ENCODE data around the gene SCPEP1.

Gene SCPEP1

DNA sequence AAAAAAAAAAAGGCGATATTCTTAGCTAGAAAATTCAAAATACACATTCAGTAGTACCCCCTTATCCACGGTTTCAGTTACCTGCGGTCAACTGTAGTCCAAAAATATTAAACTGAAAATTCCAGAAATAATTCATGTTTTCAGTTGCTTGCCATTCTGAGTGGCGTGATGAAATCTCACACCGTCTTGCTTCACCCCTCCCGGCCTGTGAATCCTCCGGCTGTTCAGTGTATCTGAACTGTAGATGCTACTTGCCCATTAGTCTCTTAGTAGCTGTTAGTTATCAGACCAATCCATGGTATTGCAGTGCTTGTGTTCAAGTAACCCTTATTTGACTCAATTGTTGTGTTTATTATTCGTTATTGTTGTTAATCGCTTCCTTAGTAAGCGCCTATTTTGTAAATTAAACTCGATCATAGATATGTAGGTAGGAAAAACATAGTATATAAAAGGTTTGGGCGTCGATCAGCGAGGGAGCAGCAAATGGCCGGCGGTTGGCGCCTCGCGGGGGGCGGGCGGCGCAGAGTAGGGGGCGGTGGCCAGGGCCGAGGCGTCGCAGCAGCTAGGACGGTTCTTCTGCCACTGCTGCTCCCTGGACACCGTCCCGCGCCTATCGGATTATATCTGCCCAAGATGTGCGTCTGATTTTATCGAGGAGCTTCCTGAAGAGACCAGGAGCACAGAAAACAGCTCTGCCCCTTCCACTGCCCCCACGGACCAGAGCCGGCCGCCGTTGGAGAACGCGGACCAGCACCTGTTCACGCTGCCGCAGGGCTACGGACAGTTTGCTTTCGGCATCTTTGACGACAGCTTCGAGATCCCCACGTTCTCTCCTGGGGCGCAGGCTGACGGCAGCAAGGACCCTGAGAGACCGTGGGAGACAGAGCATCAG is 67.3 kb downstream of the SCPEP1 start:
- no peak for DNase-seq

DNA sequence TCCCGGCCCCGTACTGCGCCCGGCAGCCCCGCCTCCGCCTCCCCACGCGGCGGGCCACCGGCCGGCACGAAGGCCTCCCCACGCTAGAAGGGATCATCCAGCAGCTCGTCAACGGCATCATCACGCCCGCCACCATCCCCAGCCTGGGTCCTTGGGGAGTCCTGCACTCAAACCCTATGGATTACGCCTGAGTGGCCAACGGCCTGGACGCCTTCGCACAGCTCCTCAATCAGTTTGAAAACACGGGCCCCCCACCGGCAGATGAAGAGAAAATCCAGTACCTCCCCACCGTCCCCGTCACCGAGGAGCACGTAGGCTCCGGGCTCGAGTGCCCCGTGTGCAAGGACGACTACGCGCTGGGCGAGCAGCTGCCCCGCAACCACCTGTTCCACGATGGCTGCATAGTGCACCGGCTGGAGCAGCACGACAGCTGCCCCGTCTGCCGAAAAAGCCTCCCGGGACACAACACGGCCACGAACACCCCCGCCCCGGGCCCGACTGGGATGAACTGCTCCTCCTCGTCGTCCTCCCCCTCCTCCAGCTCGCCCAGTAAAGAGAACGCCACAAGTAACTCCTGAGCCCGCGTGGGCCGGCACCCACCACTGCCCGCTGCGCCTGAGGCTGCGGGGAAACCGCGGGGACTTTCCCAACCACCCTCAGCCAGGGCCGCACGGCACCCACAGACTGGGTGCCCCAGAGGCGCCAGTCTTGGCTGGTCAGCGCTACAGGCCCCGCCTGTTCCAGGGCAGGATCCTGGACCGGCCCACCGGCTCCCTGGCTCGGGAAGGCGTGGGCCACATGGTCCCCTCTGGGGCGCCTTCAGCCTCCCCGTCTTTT is 68.2 kb downstream of the SCPEP1 start:
- DNase-seq, result no peak

DNA sequence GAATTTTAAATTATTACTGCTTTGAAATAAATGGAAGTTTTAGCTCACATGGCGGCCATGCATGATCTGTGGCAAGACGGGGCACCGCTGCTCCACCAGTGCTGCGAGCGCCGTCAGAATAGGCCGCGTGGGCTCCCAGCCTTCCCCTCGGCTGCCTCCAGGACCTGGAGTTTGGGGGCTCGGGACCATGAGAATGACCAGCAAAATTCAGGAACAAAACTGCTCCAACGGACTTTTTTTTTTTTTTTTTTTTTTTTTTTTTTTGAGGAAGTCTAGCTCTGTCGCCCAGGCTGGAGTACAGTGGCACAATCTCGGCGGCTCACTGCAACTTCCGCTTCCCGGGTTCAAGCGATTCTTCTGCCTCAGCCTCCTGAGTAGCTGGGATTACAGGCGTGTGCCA is 68.8 kb downstream of the SCPEP1 start:
- DNase-seq, result no peak

DNA sequence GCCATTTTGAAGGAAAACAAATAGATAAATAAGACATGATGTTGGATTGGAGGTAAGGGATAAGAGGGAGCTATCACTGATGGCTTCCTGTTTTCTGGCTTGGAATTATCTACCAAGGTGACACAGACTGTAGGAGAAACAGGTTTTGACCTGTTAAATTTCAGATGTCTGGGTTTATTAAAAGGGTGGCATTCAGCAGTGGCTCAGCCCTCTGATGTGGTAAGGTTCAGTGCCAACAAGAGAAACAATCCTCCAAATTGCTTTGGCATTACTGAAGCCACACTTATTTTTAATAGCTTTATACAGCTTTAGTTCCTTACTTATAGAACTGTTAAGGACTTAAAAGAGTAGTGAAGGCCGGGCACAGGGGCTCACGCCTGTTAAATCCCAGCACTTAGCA is 70.2 kb downstream of the SCPEP1 start:
- no peak for DNase-seq

- DNase-seq, result no peak
These were observed 72.4 kb downstream of the SCPEP1 start for GRCh38 chr17:57050306-57050705.

DNA sequence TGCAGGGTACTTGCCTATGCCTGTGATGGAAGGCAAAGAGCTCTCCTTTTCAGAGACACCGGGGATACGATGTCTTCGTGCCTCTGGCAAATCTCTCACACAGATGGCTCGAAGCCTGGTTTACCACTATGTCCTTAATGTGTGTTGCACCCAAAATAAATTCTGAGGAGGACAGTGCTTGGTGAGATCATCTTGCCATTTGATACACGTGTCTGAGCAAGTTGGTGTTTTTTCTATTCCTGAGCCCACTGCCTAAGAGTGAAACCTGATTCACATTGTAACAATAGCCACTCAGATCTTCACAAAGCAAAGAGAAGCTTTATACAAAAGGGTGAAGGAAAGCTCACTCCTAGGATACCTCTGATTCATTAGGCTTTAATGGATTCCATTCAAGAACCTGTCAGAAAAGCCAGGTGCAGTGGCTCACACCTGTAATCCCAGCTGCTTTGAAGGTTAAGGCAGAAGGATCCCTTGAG is 74.0 kb downstream of the SCPEP1 start:
- DNase-seq, result peak; percentile 89
